Sigmoid colon (tissue), 3 donors: ENCODE measurements around the gene SIAH1.

ENCODE experiments used
- POLR2A ChIP-seq, 2 donors: fragments of 450-650 bp; IDR thresholded peaks; one replicate each; pipeline ENCODE4 v1.6.1; 2016; ENCODE audit warnings: antibody characterized with exemption in 2 of 2, mild to moderate bottlenecking in 2 of 2, moderate library complexity in 2 of 2
- TF ChIP-seq, protein P1 (sequence below), 4 experiments: fragments of 450-650 bp in 3 of 4; fragments of 200-600 bp in 1 of 4; IDR thresholded peaks; one replicate each; pipeline ENCODE4 v1.5.1; 2016 to 2019; ENCODE audit warnings: antibody characterized with exemption in 4 of 4, mild to moderate bottlenecking in 3 of 4, moderate library complexity in 2 of 4

DNA sequence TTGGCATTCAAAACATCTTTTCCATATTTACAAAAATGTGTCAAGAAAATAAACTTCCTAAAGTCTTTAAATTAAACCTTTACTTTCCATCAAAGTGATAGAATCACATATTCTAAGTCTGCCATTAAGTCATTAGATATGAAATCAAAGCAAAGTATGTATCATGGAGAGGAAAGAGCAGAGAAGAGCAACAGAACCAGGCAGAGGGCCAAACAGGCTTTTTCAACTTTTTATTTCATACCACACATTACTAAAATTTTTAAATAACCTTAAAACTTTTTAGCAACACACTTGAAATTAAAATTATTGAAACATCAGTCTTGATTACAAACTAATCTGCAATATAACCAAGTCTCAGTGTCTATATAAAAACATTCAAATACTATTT lies 13.8 kb downstream of the SIAH1 start:
- TF ChIP-seq, protein P1, sequence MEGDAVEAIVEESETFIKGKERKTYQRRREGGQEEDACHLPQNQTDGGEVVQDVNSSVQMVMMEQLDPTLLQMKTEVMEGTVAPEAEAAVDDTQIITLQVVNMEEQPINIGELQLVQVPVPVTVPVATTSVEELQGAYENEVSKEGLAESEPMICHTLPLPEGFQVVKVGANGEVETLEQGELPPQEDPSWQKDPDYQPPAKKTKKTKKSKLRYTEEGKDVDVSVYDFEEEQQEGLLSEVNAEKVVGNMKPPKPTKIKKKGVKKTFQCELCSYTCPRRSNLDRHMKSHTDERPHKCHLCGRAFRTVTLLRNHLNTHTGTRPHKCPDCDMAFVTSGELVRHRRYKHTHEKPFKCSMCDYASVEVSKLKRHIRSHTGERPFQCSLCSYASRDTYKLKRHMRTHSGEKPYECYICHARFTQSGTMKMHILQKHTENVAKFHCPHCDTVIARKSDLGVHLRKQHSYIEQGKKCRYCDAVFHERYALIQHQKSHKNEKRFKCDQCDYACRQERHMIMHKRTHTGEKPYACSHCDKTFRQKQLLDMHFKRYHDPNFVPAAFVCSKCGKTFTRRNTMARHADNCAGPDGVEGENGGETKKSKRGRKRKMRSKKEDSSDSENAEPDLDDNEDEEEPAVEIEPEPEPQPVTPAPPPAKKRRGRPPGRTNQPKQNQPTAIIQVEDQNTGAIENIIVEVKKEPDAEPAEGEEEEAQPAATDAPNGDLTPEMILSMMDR (IDR thresholded peaks at IDR 0.05) = no peak
- TF ChIP-seq POLR2A (IDR thresholded peaks at IDR 0.05) = no peak
